Tibial nerve (tissue), 4 donors: ENCODE measurements around the gene PDIA5. TPM values are rescaled to one million over a fixed set of nuclear protein-coding genes. Genes with fewer than 3 reads are reported as not detected.

Source experiments
- DNase-seq, 2 donors: peaks; one replicate each; pipeline ENCODE4 v3.0.0-alpha.2; 2019; ENCODE audit warnings: low spot score in 2 of 2
- H3K27ac ChIP-seq, 4 donors: fragments of 200-600 bp; sonication (generic) in 3 of 4; one replicate each; pipeline ENCODE4 v1.5.1; 2017 to 2019; ENCODE audit warnings: mild to moderate bottlenecking in 1 of 4
- H3K27me3 ChIP-seq, 2 donors: fragments of 200-600 bp; sonication (generic) in 1 of 2; one replicate each; pipeline versions ENCODE4 v1.5.1 to v1.6.0; 2017 to 2019
- H3K36me3 ChIP-seq, 3 donors: fragments of 200-600 bp; sonication (generic); one replicate each; pipeline ENCODE4 v1.5.1; 2018 to 2019
- H3K4me1 ChIP-seq, 4 donors: fragments of 200-600 bp; sonication (generic) in 3 of 4; one replicate each; pipeline ENCODE4 v1.5.1; 2017 to 2019
- H3K4me3 ChIP-seq, 4 donors: fragments of 200-600 bp; sonication (generic) in 3 of 4; one replicate each; pipeline ENCODE4 v1.5.1; 2017 to 2019; ENCODE audit warnings: mild to moderate bottlenecking in 1 of 4, moderate library complexity in 1 of 4
- H3K9me3 ChIP-seq, 4 donors: fragments of 200-600 bp; sonication (generic) in 3 of 4; one replicate each; pipeline ENCODE4 v1.5.1; 2017 to 2019
- EP300 ChIP-seq, 2 donors: sonication (generic); formaldehyde crosslinking; IDR thresholded peaks; one replicate each; pipeline ENCODE4 v1.6.1; 2017; ENCODE audit warnings: antibody characterized with exemption in 2 of 2, mild to moderate bottlenecking in 1 of 2
- POLR2A ChIP-seq, 2 donors: fragments of 450-650 bp; IDR thresholded peaks; one replicate each; pipeline ENCODE4 v1.6.1; 2017; ENCODE audit warnings: antibody characterized with exemption in 2 of 2, mild to moderate bottlenecking in 2 of 2, moderate library complexity in 2 of 2
- WGBS, 2 donors: methylation state at CpG; one replicate each; pipeline ENCODE4 v1.1.5; 2018; 5-methylcytosine and 5-hydroxymethylcytosine counted together
- total RNA-seq, 4 donors: library from RNA; depleted of rRNA; stranded (reverse); fragments of >200 nt; gene quantifications; one replicate each; pipeline ENCODE4 v1.1.0, GENCODE V29; 2016
- TF ChIP-seq, protein P1 (sequence below), 5 experiments: fragments of 200-600 bp in 3 of 5; fragments of 450-650 bp in 2 of 5; sonication (generic) in 3 of 5; IDR thresholded peaks; one replicate each; pipeline ENCODE4 v1.5.1; 2016 to 2019; ENCODE audit warnings: antibody characterized with exemption in 5 of 5, mild to moderate bottlenecking in 3 of 5, moderate library complexity in 2 of 5

The PDIA5 gene
- total RNA-seq, 4 donors from 2014 or later = 18.3 to 41.0 (median 20.3) TPM

DNA sequence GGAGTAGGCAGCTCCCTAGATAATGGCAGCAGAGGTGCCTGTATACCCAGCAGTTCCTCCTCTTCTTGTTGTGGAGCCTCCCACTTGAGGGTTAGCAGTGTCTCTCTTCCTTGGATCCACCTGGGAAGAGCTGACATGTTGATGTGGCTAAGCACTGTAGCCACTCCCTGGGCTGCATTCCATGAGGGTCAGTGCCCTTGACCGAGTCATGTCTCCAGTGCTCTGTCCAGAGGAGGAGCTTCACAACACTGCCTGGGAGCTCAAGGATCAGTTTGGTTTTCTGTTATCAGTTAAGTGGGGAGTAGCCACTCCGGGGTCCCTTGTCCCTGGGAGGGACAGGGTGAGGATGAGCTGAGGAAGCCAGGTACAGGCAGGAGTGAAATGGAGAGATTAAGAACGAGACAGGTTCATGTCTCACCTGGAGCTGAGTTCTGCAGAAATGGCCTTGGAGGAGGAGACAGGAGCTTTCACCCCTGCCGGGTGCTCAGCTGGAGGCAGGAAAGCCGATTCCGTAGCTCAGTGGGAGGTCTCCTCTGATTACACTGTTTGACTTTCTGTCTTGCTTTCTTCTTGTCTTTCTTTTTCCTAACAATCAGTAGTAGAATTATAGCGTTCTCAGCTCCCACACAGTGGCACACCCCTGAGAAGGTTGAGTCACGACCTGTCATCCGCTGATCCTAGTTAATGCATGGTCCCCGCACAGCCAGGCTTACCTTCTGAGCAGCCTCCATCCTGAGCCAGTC lies 77.0 kb downstream of the PDIA5 start:
- TF ChIP-seq EP300 (IDR thresholded peaks at IDR 0.05) = no peak
- TF ChIP-seq, protein P1, sequence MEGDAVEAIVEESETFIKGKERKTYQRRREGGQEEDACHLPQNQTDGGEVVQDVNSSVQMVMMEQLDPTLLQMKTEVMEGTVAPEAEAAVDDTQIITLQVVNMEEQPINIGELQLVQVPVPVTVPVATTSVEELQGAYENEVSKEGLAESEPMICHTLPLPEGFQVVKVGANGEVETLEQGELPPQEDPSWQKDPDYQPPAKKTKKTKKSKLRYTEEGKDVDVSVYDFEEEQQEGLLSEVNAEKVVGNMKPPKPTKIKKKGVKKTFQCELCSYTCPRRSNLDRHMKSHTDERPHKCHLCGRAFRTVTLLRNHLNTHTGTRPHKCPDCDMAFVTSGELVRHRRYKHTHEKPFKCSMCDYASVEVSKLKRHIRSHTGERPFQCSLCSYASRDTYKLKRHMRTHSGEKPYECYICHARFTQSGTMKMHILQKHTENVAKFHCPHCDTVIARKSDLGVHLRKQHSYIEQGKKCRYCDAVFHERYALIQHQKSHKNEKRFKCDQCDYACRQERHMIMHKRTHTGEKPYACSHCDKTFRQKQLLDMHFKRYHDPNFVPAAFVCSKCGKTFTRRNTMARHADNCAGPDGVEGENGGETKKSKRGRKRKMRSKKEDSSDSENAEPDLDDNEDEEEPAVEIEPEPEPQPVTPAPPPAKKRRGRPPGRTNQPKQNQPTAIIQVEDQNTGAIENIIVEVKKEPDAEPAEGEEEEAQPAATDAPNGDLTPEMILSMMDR (IDR thresholded peaks at IDR 0.05) = no peak
- TF ChIP-seq POLR2A (IDR thresholded peaks at IDR 0.05) = no peak
- WGBS, 2 donors = 47 to 49% methylated on average over 10 of the region's 10 CpGs
- peaks cover 0 to 7% (median 0%) of the 10 kb centered on the region in 4 donors for H3K4me1 ChIP-seq
- H3K9me3 ChIP-seq = no peaks in the 10 kb centered on the region
- peaks cover 0 to 81% (median 0%) of the 10 kb centered on the region in 3 donors for H3K36me3 ChIP-seq
- no peak for DNase-seq
- H3K27ac ChIP-seq = no peak overlapping the region
- H3K4me3 ChIP-seq = no peak overlapping the region
- H3K27me3 ChIP-seq = no peaks in the 10 kb centered on the region

DNA sequence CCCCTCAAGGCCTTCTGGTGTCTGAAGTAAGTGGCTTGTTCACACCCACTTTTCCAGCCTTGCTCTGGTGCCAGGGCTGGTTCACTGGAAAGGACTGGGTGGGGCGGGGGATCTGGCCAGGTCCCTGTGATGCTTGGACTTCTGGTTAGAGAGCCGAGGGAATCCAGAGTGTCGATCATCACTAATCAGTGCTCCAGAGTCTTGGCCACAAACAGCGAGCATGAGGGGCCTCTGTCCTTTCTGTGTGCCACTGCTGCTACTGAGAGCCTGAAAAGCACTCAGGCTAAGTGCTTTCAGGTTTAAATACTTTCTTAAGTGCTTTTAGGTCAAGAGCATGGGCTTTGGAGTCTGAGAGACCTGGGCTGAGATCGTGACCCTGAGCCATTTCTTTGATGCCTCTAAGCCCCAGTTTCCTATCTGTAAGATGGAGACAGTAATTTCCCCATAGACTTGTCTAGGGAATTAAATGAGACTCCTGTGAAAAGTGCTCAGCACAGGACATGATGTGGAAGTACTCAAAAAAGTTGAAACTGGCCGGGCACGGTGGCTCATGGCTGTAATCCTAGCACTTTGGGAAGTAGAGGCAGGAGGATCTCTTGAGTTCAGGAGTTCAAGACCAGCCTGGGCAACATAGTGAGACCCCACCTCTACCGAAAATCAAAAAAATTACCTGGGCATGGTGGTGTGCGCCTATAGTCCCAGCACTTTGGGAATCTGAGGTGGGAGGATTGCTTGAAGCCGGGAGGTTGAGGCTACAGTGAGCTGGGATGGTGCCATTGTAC lies 81.1 kb downstream of the PDIA5 start:
- TF ChIP-seq POLR2A (IDR thresholded peaks at IDR 0.05) (no peak), EP300 (IDR thresholded peaks at IDR 0.05) (no peak)
- TF ChIP-seq, protein P1 (IDR thresholded peaks at IDR 0.05) = no peak
- H3K4me3 ChIP-seq = no peak overlapping the region
- peaks cover 0 to 7% (median 0%) of the 10 kb centered on the region in 4 donors for H3K4me1 ChIP-seq
- H3K27me3 ChIP-seq = no peaks in the 10 kb centered on the region
- no peak overlapping the region for H3K27ac ChIP-seq
- H3K36me3 ChIP-seq = peaks cover 0 to 94% (median 0%) of the 10 kb centered on the region in 3 donors
- WGBS, 2 donors = 88 to 93% methylated on average over 10 of the region's 10 CpGs
- DNase-seq = no peak
- no peaks in the 10 kb centered on the region for H3K9me3 ChIP-seq

DNA sequence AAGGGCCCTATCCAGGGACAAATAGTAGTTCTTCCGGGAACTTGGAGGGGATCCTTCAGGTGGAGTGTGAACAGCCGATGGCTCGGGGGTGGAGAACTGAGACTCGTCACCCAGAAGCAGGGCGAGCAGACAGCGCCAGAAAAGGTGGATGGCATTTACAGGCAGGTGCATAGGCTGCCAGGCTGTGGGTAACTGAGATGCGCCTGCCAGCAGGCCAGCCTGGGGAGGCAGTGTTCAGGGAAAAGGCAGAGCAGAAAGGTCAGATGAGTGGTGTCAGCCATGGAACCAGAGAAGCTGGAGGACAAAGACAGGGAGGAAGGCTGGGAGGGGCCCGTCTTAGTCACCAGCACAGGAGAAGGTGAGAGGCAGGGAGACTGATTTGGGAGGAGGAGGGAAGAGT lies 81.9 kb downstream of the PDIA5 start:
- TF ChIP-seq, protein P1 (IDR thresholded peaks at IDR 0.05) = no peak
- TF ChIP-seq POLR2A (IDR thresholded peaks at IDR 0.05) = no peak
- TF ChIP-seq EP300 (IDR thresholded peaks at IDR 0.05) = no peak
- Histone ChIP-seq H3K4me3 (no peak overlapping the region), H3K9me3 (no peaks in the 10 kb centered on the region), H3K36me3 (peaks cover 0 to 97% (median 0%) of the 10 kb centered on the region in 3 donors), H3K27me3 (no peaks in the 10 kb centered on the region), H3K27ac (no peak overlapping the region), H3K4me1 (peaks cover 0 to 1% (median 0%) of the 10 kb centered on the region in 4 donors)
- 94 to 96% methylated on average over 8 of the region's 8 CpGs for WGBS, 2 donors
- DNase-seq = no peak

DNA sequence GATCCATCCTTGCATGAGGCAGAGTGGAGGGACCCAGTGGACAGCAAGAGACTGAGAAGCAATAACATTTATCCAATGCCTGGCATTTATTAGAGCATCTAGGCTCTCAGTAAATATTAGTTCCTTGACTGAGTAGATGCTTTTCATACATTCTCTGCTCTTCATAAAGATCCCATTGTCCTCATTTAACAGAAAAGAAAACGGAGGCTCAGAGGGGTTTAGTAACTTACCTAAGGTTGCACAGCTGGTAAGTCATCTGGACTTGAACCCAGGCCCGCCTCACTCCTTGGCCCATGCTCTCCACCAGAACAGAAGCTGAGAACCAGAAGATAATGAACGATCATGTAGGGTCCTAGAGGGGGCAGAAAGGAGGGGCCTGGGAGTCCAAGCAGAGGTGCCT lies 82.7 kb downstream of the PDIA5 start:
- 78 to 86% methylated on average over 3 of the region's 3 CpGs for WGBS, 2 donors
- Histone ChIP-seq H3K27me3 (no peaks in the 10 kb centered on the region), H3K27ac (no peak overlapping the region), H3K36me3 (peaks cover 0 to 97% (median 0%) of the 10 kb centered on the region in 3 donors), H3K4me3 (no peak overlapping the region), H3K9me3 (no peaks in the 10 kb centered on the region), H3K4me1 (no peaks in the 10 kb centered on the region)
- no peak for DNase-seq
- TF ChIP-seq POLR2A (IDR thresholded peaks at IDR 0.05) (no peak), EP300 (IDR thresholded peaks at IDR 0.05) (no peak)
- TF ChIP-seq, protein P1 (IDR thresholded peaks at IDR 0.05) = no peak
